Activated CD8-positive, alpha-beta memory T cell treated with anti-CD3 and anti-CD28 coated beads, Interleukin-2, amount 50 U/mL, for 24 hours (primary cell): ENCODE results near the gene SYNJ2.
"Not testable (repeated sequence)": the region's sequence is repeated elsewhere in the genome, so short reads cannot be mapped to it uniquely, and the experiment has no call there.

Experiments used
- DNase-seq: peaks from one replicate; pipeline ENCODE4 v3.0.0-alpha.2; 2020; ENCODE audit errors: extremely low read depth

The SYNJ2 gene

GRCh38 chr6:157956171-157956730 is 25.4 kb upstream of the SYNJ2 start:
- DNase-seq: no peak

DNA sequence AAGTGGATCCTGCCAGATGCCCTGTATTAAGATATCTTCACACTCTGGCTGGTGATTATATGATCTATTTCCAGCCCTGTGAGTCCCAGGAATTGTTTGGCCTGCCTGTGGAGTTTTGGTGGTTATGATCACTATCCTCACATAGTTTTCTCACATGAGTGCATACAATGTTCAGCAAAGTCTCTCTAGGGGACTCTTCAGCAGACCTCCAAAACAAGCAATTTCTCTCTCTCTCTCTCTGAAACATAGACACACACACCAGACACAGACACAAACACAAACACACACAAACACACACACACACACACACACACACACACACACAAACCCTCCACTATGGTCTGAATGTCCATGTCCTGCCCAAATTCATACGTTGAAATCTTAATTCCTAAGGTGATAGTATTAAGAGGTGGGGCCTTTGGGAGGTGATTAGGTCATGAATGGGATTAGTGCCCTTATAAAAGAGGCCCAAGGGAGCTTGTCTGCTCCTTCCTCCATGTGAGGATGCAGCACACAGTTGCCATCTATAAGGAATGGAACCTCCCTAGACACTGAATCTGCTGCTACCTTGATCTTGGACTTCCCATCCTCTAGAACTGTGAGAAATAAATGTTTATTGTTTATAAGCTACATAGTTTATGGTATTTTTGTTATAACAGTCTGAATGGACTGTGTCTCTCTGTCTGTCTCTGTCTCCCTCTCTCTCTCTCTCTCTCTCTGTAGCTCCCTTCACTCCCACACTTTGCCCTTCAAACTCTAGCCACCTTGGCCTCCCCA is 22.0 kb upstream of the SYNJ2 start:
- no peak for DNase-seq

- DNase-seq: no peak
Observed at GRCh38 chr6:157961153-157961831, 20.4 kb upstream of the SYNJ2 start.

DNA sequence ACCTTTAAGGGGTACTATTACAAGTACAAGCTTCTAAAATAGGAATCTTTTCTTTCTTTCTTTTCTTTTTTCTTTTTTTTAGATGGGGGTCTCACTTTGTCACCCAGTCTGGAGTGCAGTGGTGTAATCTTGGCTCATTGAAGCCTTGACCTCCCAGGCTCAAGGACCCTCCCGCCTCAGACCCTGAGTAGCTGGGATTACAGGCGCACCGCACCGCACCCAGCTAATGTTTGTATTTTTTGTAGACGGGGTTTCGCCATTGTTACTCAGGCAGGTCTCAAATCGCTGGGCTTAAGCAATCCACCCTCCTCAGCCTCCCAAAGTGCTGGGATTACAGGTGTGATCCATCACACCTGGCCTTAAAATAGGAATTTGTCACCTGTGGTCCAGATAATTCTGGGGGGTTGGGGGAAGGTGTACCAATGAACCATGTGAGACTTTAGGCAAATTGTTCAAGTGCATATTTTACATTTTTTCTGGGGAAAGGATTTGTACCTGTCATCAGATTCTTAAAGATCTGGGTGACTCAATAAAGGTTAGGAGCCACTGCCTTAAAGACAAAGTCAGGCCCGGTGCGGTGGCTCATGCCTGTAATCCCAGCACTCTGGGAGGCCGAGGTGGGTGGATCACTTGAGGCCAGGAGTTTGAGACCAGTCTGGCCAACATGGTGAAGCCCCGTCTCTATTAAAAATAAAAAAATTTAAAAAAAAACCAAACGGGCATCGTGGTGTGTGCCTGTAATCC is 19.7 kb upstream of the SYNJ2 start:
- DNase-seq: no peak

GRCh38 chr6:157962601-157963302 is 18.9 kb upstream of the SYNJ2 start:
- no peak for DNase-seq

DNA sequence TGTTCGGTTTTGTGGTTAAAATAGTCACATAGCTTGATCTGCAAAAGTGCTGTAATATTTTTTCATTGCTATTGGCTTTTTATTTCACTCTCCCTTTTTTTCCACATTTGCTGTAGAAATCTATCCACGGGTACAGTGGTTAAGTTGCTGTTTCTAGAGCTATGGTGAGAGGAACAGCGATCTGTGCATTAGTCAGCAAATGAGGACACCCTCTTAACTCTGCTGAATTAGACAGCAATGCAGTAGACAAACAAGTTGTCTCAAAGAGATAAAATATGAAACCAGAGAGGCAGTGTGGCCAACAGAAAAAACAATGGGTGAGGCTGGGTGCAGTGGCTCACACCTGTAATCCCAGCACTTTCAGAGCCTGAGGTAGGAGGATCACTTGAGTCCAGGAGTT is 17.6 kb upstream of the SYNJ2 start:
- DNase-seq: no peak

DNA sequence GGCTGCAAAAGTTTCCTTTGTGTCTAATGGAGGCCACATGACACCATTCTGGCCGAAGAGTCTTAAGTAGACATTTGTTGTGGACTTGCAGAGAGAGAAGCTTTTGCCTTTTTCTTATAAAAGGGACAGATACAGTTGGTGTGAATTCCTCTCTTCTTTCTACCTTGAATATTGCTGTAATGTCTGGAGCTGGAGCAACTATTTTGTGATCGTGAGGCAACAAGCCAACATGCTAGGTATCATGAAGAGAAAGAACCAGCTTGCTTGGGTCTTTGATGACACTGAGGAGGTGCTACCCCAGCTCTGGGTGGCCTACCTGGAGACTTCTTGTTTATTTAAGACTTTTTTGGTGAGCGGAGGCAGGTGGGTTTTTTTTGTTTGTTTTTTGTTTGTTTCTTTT is 16.3 kb upstream of the SYNJ2 start:
- no peak for DNase-seq

DNA sequence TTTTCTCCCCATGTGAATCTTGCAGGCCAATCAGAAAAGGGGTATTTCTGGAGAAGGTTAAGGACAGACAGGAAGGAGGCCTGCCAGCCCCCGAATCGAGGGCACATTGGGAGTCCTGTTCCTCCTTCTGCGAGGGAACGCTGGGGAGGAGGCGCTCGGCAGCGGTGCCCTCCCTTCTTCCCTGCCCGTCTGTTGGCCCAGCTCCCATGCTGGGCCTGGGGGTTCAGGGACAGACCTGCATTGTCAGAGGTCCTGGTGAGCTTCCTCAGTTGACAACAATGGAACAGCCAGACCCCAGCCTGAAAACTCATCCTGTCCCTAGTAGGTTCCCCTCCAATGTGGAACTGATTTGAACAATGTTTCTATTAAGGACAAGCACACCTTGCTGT is 15.1 kb upstream of the SYNJ2 start:
- DNase-seq: no peak

DNA sequence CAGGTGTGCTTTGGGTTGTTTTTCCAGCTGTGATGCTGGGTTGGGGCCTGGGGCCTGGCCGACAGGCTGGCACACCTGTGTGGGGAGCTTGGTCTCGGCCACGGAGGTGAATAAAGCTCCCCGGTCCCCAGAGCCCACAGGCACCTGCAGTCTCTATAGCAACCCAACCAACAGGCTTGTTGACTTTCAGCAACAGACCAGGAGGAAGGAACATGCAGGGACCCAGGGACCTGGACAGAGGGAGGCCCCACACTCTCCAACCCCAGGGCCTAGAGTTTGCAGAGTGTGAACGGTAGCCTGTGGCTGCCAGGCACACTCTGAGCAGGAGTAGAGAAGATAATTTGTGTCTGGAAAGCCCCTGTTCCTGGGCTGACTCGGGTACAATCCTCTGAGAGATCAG is 14.6 kb upstream of the SYNJ2 start:
- DNase-seq: no peak

DNA sequence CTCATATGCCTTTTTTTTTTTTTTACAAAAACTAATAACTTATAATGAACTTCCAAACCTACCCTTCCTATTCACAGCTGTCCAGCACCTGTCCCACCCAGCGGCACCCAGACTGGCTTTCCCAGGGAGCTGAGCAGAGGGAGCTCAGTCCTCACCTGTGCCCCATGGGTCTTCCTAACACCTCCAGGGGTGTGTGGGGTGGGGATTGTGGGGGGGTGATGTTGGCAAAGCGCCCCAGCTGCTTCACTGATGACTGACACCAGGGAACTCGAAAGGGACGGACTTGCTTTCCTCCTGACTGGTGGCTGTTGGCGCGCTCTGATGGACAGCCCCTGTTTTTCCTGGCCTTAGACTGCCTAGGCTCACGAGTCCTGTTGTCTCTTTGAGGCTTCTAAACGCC is 14.2 kb upstream of the SYNJ2 start:
- no peak for DNase-seq

GRCh38 chr6:157972177-157972576 is 9.5 kb upstream of the SYNJ2 start:
- not testable (repeated sequence) for DNase-seq

GRCh38 chr6:157974341-157974894 is 7.2 kb upstream of the SYNJ2 start:
- DNase-seq: no peak

DNA sequence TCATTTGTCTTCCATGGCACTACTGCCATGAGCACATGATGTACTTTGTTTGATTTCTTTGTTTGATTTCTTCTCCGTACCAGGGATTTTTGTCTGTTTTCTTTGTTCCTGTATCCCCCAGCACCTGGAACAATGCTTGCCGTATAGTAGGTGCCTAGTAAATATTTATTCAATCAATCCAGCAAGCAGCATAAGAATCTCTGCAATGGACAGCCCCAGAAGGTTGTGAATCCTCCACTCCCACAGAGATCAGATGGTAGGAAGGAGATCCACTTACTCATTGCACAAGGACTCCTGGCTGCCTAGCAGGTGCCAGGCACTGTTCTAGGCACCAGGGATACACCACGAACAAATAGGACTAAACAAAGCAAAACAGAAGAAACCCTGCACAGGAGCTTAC is 6.7 kb upstream of the SYNJ2 start:
- no peak for DNase-seq

DNA sequence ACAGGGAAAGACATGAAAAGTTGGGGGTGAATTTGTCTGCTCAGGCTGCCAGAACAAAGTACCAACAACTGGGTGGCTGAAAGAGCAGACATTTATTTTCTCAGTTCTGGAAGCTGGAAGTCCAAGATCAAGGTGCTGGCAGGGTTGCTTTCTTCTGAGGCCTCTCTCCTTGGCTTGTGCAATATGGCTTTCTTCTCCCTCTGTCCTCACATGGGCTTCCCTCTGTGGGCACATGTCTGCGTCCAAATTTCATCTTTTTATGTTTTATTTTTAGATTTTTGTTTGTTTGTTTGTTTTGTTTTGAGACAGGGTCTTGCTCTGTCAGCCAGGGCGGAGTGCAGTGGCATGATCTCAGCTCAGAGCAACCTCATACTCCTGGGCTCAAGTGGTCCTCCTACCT is 6.2 kb upstream of the SYNJ2 start:
- no peak for DNase-seq

DNA sequence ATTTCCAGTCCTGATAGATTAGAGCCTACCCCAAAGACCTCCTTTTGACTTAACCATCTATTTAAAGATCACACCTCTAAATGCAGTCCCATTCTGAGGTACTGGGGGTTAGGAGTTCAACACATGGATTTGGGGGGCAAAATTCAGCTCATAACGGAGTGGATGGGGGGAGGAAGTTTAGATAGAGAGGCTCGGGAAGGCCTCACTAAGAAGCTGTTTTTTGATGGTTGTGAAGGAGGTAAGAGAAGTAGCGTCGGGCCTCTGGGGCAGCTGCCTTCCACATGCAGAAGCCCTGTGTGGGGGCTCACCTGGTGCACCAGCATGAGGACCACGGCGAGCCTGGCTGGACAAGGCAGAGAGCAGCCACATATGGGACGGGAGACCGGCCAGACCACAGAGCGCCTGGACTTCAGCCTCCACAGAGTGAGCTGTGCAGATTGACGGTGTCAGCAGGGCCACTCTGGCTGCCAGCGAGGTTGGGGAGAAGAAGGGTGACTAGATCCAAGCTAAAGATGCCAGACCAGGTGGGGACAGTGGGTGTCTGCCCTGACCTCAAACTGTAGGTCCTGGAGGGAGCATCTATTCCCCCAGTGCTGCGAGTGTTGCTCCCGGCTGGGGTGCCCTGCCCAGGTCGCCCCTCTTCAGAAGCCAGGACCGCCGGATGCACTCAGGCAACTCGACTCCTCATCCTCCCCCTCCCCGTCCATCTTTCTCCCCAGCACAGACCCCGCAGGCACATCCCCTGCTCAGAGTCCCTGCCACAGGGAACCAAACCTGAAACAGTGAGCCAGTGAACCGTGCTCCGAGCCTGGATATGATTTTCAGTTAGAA is 5.1 kb upstream of the SYNJ2 start:
- DNase-seq: no peak

- no peak for DNase-seq
Observed at GRCh38 chr6:157977176-157977804, 4.4 kb upstream of the SYNJ2 start.

DNA sequence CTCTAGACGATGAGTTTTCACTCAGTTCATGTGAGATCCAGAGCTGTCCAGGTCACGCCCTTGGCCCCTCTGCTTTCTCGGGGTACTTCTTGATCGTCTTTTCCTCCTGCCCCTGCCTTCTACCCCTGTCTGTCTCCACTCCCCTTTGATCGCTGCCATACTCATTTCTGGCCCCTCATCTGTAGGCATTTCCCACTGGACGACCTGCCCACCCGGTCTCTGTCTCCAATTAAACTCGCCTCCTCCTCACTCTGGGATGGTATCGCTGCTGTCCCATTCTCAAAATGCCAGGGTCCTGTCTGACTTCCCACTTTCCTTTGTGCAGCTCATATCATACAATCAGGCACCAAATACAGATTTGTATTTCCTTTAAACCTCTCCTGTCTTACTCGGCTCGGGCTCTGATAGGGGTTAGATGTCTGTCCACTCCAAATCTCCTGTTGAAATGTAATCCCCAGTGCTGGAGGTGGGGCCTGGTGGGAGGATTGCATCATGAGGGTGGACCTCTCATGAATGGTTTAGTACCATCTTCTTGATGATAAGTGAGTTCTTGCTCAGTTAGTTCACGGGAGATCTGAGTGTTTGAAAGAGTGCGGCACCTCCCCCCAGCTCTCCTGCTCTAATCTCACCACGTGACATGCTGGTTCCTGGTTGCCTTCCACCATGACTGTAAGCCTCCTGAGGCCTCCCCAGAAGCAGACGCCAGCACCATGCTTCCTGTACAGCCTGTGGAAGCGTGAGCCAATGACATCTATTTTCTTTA is 3.5 kb upstream of the SYNJ2 start:
- no peak for DNase-seq

GRCh38 chr6:157980288-157981131 is 1.2 kb upstream of the SYNJ2 start:
- DNase-seq: no peak

- DNase-seq: no peak
Observed at GRCh38 chr6:157981132-157981394, 600 bp upstream of the SYNJ2 start.
